IMR-90 (cell line): ENCODE measurements around the gene NABP1. TPM values are rescaled to one million over a fixed set of nuclear protein-coding genes. Genes with fewer than 3 reads are reported as not detected.

Source experiments
- ATAC-seq: fragments of 200-7000 bp; cut with Tn5 transposase; 2 replicates; pipeline ENCODE4 v1.9.1; 2020; ENCODE audit warnings: low read depth, mild to moderate bottlenecking, moderate library complexity
- BruUV-seq: library from RNA; stranded (reverse); fragments of 400-500 nt; replicated peaks from 2 replicates; lab custom pipeline; 2021; lab: Mats Ljungman, UMichigan
- CTCF ChIA-PET: fragments of 300-600 bp; formaldehyde crosslinking; extraction: SDS; loops from one replicate; lab custom pipeline; 2021; ENCODE audit warnings: antibody characterized with exemption; lab: Yijun Ruan, JAX
- POLR2A ChIA-PET: fragments of 300-600 bp; sonication (Branson Sonifier 250); formaldehyde crosslinking; loops from one replicate; lab custom pipeline; 2022; ENCODE audit warnings: antibody characterized with exemption; ENCODE audit not compliant: unreplicated experiment; lab: Charles Lee
- DNase-seq: peaks from one replicate; pipeline ENCODE4 v3.0.0; 2013
- H2AFZ ChIP-seq: replicated peaks from 2 replicates; pipeline ENCODE3; 2013; ENCODE audit warnings: low read length, mild to moderate bottlenecking; ENCODE audit not compliant: poor library complexity
- H2AK5ac ChIP-seq: 2 replicates; pipeline ENCODE4 v1.6.1; 2013; ENCODE audit warnings: low read depth, low read length, inconsistent platforms
- H2AK9ac ChIP-seq: replicated peaks from 2 replicates; pipeline ENCODE3; 2013; ENCODE audit warnings: mild to moderate bottlenecking, low read depth, low read length, moderate library complexity; ENCODE audit not compliant: poor library complexity
- H2BK120ac ChIP-seq: 2 replicates; pipeline ENCODE4 v1.6.1; 2013; ENCODE audit warnings: low read depth, low read length, inconsistent platforms
- H2BK15ac ChIP-seq: 3 replicates; pipeline ENCODE4 v1.6.1; 2013; ENCODE audit warnings: low read depth, low read length, inconsistent platforms
- H2BK20ac ChIP-seq: 2 replicates; pipeline ENCODE4 v1.6.1; 2013; ENCODE audit warnings: low read depth, mild to moderate bottlenecking, inconsistent platforms, low read length, moderate library complexity
- H2BK5ac ChIP-seq: 2 replicates; pipeline ENCODE4 v1.6.1; 2013; ENCODE audit warnings: mild to moderate bottlenecking, low read depth, low read length, inconsistent platforms; ENCODE audit not compliant: poor library complexity, severe bottlenecking
- H3K14ac ChIP-seq: replicated peaks from 2 replicates; pipeline ENCODE4 v1.6.1; 2013; ENCODE audit warnings: low read depth, low read length, inconsistent platforms
- H3K18ac ChIP-seq: 2 replicates; pipeline ENCODE4 v1.6.1; 2013; ENCODE audit warnings: low read depth, low read length, control low read depth
- H3K23ac ChIP-seq: 2 replicates; pipeline ENCODE4 v1.6.1; 2013; ENCODE audit warnings: low read depth, low read length, inconsistent platforms
- H3K27ac ChIP-seq: 2 replicates; pipeline ENCODE4 v1.5.1; 2013; ENCODE audit warnings: mild to moderate bottlenecking, control low read depth, low read length; ENCODE audit not compliant: insufficient read depth
- H3K27me3 ChIP-seq: 2 replicates; pipeline ENCODE4 v1.6.1; 2013; ENCODE audit warnings: low read length; ENCODE audit not compliant: control insufficient read depth, insufficient read depth
- H3K36me3 ChIP-seq: 2 replicates; pipeline ENCODE4 v1.6.1; 2013; ENCODE audit warnings: low read length, mixed read lengths; ENCODE audit not compliant: control insufficient read depth, insufficient read depth
- H3K4ac ChIP-seq: 2 replicates; pipeline ENCODE4 v1.6.1; 2013; ENCODE audit warnings: low read depth, low read length, inconsistent platforms
- H3K4me1 ChIP-seq: 2 replicates; pipeline ENCODE4 v1.6.1; 2013; ENCODE audit warnings: low read length, mixed read lengths; ENCODE audit not compliant: control insufficient read depth, insufficient read depth
- H3K4me2 ChIP-seq: 2 replicates; pipeline ENCODE4 v1.6.1; 2013; ENCODE audit warnings: low read depth, mild to moderate bottlenecking, control low read depth, low read length, moderate library complexity
- H3K4me3 ChIP-seq: 2 replicates; pipeline ENCODE4 v1.5.1; 2013; ENCODE audit warnings: low read depth, mild to moderate bottlenecking, control low read depth, low read length, moderate library complexity; ENCODE audit not compliant: insufficient read depth
- H3K56ac ChIP-seq: 2 replicates; pipeline ENCODE4 v1.6.1; 2013; ENCODE audit warnings: low read length, inconsistent platforms; ENCODE audit not compliant: insufficient read depth; ENCODE audit errors: extremely low read depth
- H3K79me1 ChIP-seq, 2 experiments: 2 replicates each; pipeline ENCODE4 v1.6.1; 2013; ENCODE audit warnings: low read length in 2 of 2, inconsistent platforms in 1 of 2, low read depth in 1 of 2
- H3K9ac ChIP-seq: 2 replicates; pipeline ENCODE4 v1.6.1; 2013; ENCODE audit warnings: low read depth, low read length, control low read depth
- H3K9me1 ChIP-seq: 2 replicates; pipeline ENCODE4 v1.6.1; 2013; ENCODE audit warnings: low read length, inconsistent platforms; ENCODE audit not compliant: insufficient read depth
- H3K9me3 ChIP-seq: 2 replicates; pipeline ENCODE4 v1.6.1; 2013; ENCODE audit warnings: low read length; ENCODE audit not compliant: control insufficient read depth, insufficient read depth
- H4K20me1 ChIP-seq: 2 replicates; pipeline ENCODE4 v1.6.1; 2013; ENCODE audit warnings: low read length, inconsistent platforms; ENCODE audit not compliant: insufficient read depth
- H4K5ac ChIP-seq: 2 replicates; pipeline ENCODE4 v1.6.1; 2013; ENCODE audit warnings: mild to moderate bottlenecking, low read depth, low read length, control low read depth
- H4K8ac ChIP-seq, 2 experiments: 2 replicates each; pipeline ENCODE4 v1.6.1; 2013; ENCODE audit warnings: low read depth in 2 of 2, low read length in 2 of 2, control low read depth in 1 of 2, inconsistent platforms in 1 of 2
- H4K91ac ChIP-seq: 2 replicates; pipeline ENCODE4 v1.6.1; 2013; ENCODE audit warnings: low read depth, low read length, inconsistent platforms; ENCODE audit not compliant: insufficient read depth
- CEBPB ChIP-seq: IDR thresholded peaks from 2 replicates; pipeline ENCODE4 v1.6.1; 2012; ENCODE audit warnings: low read depth, low read length, improper control_type of control experiment
- RAD21 ChIP-seq: IDR thresholded peaks from 2 replicates; pipeline ENCODE4 v1.6.1; 2012; ENCODE audit warnings: low read length, improper control_type of control experiment
- RCOR1 ChIP-seq: IDR thresholded peaks from 2 replicates; pipeline ENCODE4 v1.6.1; 2012; ENCODE audit warnings: mild to moderate bottlenecking, low read length, improper control_type of control experiment; ENCODE audit not compliant: insufficient replicate concordance
- WGBS, 2 experiments: methylation state at CpG; one replicate each; pipeline versions ENCODE4 v1.1.5 to v1.1.7; 2013; ENCODE audit warnings: missing lambda C conversion rate in 2 of 2; ENCODE audit not compliant: insufficient read length in 1 of 2; ENCODE audit errors: extremely low coverage in 2 of 2; 5-methylcytosine and 5-hydroxymethylcytosine counted together
- dilution Hi-C: fragments of 300-500 bp; cut with HindIII; formaldehyde crosslinking; loops from one replicate; pipeline ENCODE4 v1.14.3; 2018; ENCODE audit warnings: low sequenced_read_pairs; ENCODE audit not compliant: unreplicated experiment
- in situ Hi-C: fragments of 300-500 bp; cut with MboI; formaldehyde crosslinking; loops from 3 replicates; pipeline ENCODE4 v1.14.3; 2019; ENCODE audit warnings: low sequenced_read_pairs, inconsistent platforms, mixed read lengths
- intact Hi-C: fragments of 100-400 bp; cut with micrococcal nuclease; formaldehyde crosslinking; loops from 2 replicates; pipeline ENCODE4 v1.10.0; 2022
- polyA plus RNA-seq, 3 experiments: library from polyadenylated mRNA; depleted of rRNA; stranded (reverse); fragments of >200 nt; gene quantifications; 2 replicates each; pipeline ENCODE4 v1.2.3, GENCODE V29; 2012; ENCODE audit warnings: low replicate concordance in 1 of 3
- total RNA-seq: library from RNA; depleted of rRNA; stranded (reverse); fragments of >200 nt; gene quantifications from 2 replicates; pipeline ENCODE4 v1.2.3, GENCODE V29; 2012

Gene NABP1
- total and polyA plus RNA-seq, 2 of the 4 experiments (the other 2 are of a cell fraction) = 57.7 to 73.3 TPM

GRCh38 chr2:191705084-191705483, 27.1 kb downstream of the NABP1 start:
- dilution Hi-C loops (no loop called here), intact Hi-C loops (loop anchor here (10.0 kb wide), 1 partner anchor 160 kb away; no protein-coding TSS in a partner anchor), in situ Hi-C loops (no loop called here)
- ATAC-seq = no peak
- Histone ChIP-seq H2BK120ac (no peak overlapping the region), H2AFZ (no peak overlapping the region), H3K4me2 (no peak overlapping the region), H3K4ac (no peak overlapping the region), H3K27me3 (no peaks in the 10 kb centered on the region), H3K14ac (no peak overlapping the region), H3K36me3 (no peaks in the 10 kb centered on the region), H3K9me1 (no peaks in the 10 kb centered on the region), H3K4me3 (no peak overlapping the region), H3K18ac (no peak overlapping the region), H3K23ac (no peak overlapping the region), H3K9me3 (no peaks in the 10 kb centered on the region), H2BK20ac (no peak overlapping the region), H3K27ac (no peak overlapping the region), H3K79me1 (no peaks in the 10 kb centered on the region), H4K91ac (no peak overlapping the region), H4K8ac (no peak overlapping the region), H2BK15ac (no peak overlapping the region), H4K20me1 (no peaks in the 10 kb centered on the region), H3K4me1 (peaks cover 3% of the 10 kb centered on the region; the same call in 1 of the 2 replicates), H3K56ac (no peak overlapping the region), H3K9ac (no peak overlapping the region), H2BK5ac (no peak overlapping the region), H2AK9ac (peak overlapping the region; percentile 32), H2AK5ac (no peak overlapping the region), H4K5ac (no peak overlapping the region)
- POLR2A ChIA-PET = no interaction called here
- CTCF ChIA-PET = no interaction called here
- no TSS peak for BruUV-seq
- TF ChIP-seq CEBPB (peak; percentile 23; the same call in 1 of the 2 replicates), RAD21 (no peak), RCOR1 (no peak)
- DNase-seq = no peak
- WGBS, 2 experiments = no CpG with 5 or more reads among the region's 4 CpGs
